Upper lobe of left lung (tissue), 6 donors: ENCODE data around the gene MIPOL1. TPM values are rescaled to one million over a fixed set of nuclear protein-coding genes. Genes with fewer than 3 reads are reported as not detected.
A peak's percentile ranks its signal among the peaks of the same experiment; 100 is the strongest.
"Not testable (repeated sequence)": the region's sequence is repeated elsewhere in the genome, so short reads cannot be mapped to it uniquely, and the experiment has no call there.

Experiments
- ATAC-seq, 2 donors: fragments of 200-7000 bp; cut with Tn5 transposase; one replicate each; pipeline ENCODE4 v1.9.1; 2022; ENCODE audit warnings: mild to moderate bottlenecking in 2 of 2, moderate library complexity in 2 of 2; ENCODE audit not compliant: low FRiP score in 2 of 2
- DNase-seq, 2 donors: peaks; one replicate each; pipeline ENCODE4 v3.0.0-alpha.2; 2019 to 2020
- H3K27ac ChIP-seq, 4 donors: fragments of 200-600 bp; sonication (generic); one replicate each; pipeline ENCODE4 v1.5.1; 2016 to 2019
- H3K27me3 ChIP-seq, 4 donors: fragments of 200-600 bp; sonication (generic); one replicate each; pipeline ENCODE4 v1.5.1; 2017 to 2019
- H3K36me3 ChIP-seq, 4 donors: fragments of 200-600 bp; sonication (generic); one replicate each; pipeline ENCODE4 v1.5.1; 2016 to 2019
- H3K4me1 ChIP-seq, 4 donors: fragments of 200-600 bp; sonication (generic); one replicate each; pipeline ENCODE4 v1.5.1; 2018 to 2019
- H3K4me3 ChIP-seq, 4 donors: fragments of 200-600 bp; sonication (generic); one replicate each; pipeline ENCODE4 v1.5.1; 2017 to 2019; ENCODE audit warnings: mild to moderate bottlenecking in 2 of 4, moderate library complexity in 1 of 4
- H3K9me3 ChIP-seq, 4 donors: fragments of 200-600 bp; sonication (generic); one replicate each; pipeline ENCODE4 v1.5.1; 2018 to 2019
- EP300 ChIP-seq, 4 donors: sonication (generic); formaldehyde crosslinking; IDR thresholded peaks; one replicate each; pipeline ENCODE4 v1.5.1; 2017; ENCODE audit warnings: antibody characterized with exemption in 4 of 4, control low read depth in 2 of 4
- POLR2A ChIP-seq, 4 donors: fragments of 450-650 bp; IDR thresholded peaks; one replicate each; pipeline ENCODE4 v1.5.1; 2016 to 2017; ENCODE audit warnings: antibody characterized with exemption in 4 of 4, mild to moderate bottlenecking in 2 of 4
- POLR2AphosphoS5 ChIP-seq, 2 donors: sonication (generic); formaldehyde crosslinking; IDR thresholded peaks; one replicate each; pipeline ENCODE4 v1.5.1; 2017; ENCODE audit warnings: antibody characterized with exemption in 2 of 2
- WGBS, 2 donors: methylation state at CpG; one replicate each; pipeline ENCODE4 v1.1.5; 2017 to 2018; 5-methylcytosine and 5-hydroxymethylcytosine counted together
- total RNA-seq, 6 donors: library from RNA; depleted of rRNA in 4 of 6; stranded (reverse); fragments of >200 nt in 4 of 6; gene quantifications; one replicate each; pipeline versions ENCODE4 v1.1.0 to v1.2.1, GENCODE V29; 2016 to 2021
- TF ChIP-seq, protein P1 (sequence below), 6 experiments: fragments of 450-650 bp in 4 of 6; fragments of 200-600 bp in 2 of 6; sonication (generic) in 2 of 6; IDR thresholded peaks; one replicate each; pipeline ENCODE4 v1.5.1; 2016 to 2019; ENCODE audit warnings: antibody characterized with exemption in 6 of 6
- donor health status: DM: no; HTN: no; CAD: no; lungs with moderate emphysema.
- donor health status: DM: no; HTN: yes; CAD: no; lungs with severe emphysema.

Gene MIPOL1
- total RNA-seq, 6 donors from 2014 or later = 4.1 to 32.6 (median 8.4) TPM

DNA sequence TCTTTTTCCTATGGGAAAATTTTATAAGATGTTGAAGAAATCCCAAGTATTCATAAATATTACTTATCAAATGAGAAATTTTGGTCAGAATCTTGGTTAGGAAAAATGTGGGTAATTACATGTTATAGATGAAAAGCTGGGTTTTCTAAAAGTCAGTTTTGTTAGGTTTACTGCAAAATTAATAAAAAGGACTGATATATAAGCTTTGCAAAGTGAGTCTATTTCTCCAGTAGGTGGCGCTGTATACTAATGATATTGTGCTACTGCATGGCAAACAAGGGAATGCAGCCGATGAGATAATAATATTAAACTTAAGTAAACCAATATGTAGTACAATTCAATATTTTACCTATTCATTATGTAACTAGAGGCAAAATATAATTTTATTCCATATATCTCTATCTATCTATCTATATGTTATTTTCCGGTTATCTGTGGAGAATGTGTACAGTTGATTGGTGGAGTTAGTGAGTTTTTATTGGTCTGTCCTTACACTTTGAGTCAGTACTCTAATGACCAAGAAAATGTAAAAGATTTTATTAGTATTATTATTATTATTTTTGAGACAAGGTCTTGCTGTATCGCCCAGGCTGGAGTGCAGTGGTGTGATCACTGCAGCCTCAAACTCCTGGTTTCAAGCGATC, 32.9 kb downstream of the MIPOL1 start:
- DNase-seq = no peak
- ATAC-seq = peak in 1 of 2 donors; percentile 67
- Histone ChIP-seq H3K36me3 (no peaks in the 10 kb centered on the region), H3K4me1 (no peaks in the 10 kb centered on the region), H3K27me3 (no peaks in the 10 kb centered on the region), H3K4me3 (no peak overlapping the region), H3K27ac (no peak overlapping the region), H3K9me3 (peaks cover 0 to 1% (median 0%) of the 10 kb centered on the region in 4 donors)
- WGBS, 2 donors = 60% methylated on average over 5 of the region's 5 CpGs
- TF ChIP-seq, protein P1, sequence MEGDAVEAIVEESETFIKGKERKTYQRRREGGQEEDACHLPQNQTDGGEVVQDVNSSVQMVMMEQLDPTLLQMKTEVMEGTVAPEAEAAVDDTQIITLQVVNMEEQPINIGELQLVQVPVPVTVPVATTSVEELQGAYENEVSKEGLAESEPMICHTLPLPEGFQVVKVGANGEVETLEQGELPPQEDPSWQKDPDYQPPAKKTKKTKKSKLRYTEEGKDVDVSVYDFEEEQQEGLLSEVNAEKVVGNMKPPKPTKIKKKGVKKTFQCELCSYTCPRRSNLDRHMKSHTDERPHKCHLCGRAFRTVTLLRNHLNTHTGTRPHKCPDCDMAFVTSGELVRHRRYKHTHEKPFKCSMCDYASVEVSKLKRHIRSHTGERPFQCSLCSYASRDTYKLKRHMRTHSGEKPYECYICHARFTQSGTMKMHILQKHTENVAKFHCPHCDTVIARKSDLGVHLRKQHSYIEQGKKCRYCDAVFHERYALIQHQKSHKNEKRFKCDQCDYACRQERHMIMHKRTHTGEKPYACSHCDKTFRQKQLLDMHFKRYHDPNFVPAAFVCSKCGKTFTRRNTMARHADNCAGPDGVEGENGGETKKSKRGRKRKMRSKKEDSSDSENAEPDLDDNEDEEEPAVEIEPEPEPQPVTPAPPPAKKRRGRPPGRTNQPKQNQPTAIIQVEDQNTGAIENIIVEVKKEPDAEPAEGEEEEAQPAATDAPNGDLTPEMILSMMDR (IDR thresholded peaks at IDR 0.05) = peak; percentile 34 to 69 (median 58)
- no peak for TF ChIP-seq EP300 (IDR thresholded peaks at IDR 0.05)

DNA sequence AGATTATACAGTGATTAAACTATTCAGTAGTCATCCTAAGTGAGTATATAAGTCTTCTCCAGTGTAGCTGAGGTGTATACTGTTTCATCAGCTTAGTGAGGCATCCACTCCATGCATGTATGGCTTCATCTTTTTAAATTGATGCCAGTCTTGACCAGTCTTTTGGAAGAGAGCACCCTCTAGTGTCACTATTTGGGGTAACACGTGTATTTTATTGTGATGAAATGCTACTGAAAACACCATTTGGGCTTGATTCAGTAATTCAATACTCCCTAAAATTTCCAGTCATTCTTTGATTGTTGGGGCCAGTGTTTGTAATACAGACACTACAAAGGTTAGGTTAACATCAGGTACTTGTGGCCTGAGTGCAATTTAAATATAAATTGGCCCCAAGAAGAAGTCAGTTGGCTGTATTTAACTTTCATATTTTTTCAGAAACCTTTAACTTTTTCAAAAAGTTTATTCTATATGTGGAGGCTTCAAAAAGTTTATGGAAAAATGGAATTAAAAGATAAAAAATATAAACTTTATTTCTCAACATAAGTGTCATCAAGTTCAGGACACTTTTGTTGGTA, 35.3 kb downstream of the MIPOL1 start:
- no peak overlapping the region for H3K27ac ChIP-seq
- TF ChIP-seq EP300 (IDR thresholded peaks at IDR 0.05) = no peak
- TF ChIP-seq, protein P1 (IDR thresholded peaks at IDR 0.05) = peak; percentile 19 to 58 (median 45)
- H3K36me3 ChIP-seq = no peaks in the 10 kb centered on the region
- 0% methylated on average over 1 of the region's 1 CpG for WGBS, 2 donors
- H3K4me3 ChIP-seq = no peak overlapping the region
- no peaks in the 10 kb centered on the region for H3K27me3 ChIP-seq
- H3K4me1 ChIP-seq = no peaks in the 10 kb centered on the region
- peak; percentile 57 to 66 for ATAC-seq
- H3K9me3 ChIP-seq = no peaks in the 10 kb centered on the region
- no peak for DNase-seq

DNA sequence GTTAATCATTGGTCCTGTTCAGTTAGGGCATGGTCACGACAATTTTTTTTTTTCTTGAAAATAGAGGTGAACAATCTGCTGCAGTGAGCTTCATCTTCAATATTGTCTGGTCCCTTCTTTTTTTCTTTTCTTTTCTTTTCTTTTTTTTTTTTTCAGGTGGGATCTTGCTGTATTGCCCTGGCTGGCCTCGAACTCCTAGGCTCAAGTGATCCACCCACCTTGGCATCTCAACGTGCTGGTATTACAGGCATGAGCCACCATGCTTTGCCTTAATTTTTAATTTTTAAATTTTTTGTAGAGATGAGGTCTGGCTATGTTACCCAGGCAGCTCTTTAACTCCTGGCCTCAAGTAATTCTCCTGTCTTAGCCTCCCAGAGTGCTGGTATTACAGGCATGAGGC, 36.5 kb downstream of the MIPOL1 start:
- DNase-seq (no peak), ATAC-seq (no peak)
- Histone ChIP-seq H3K4me1 (no peaks in the 10 kb centered on the region), H3K36me3 (no peaks in the 10 kb centered on the region), H3K27ac (no peak overlapping the region), H3K27me3 (no peaks in the 10 kb centered on the region), H3K9me3 (no peaks in the 10 kb centered on the region), H3K4me3 (no peak overlapping the region)
- TF ChIP-seq POLR2A (IDR thresholded peaks at IDR 0.05) (no peak), EP300 (IDR thresholded peaks at IDR 0.05) (no peak), POLR2AphosphoS5 (IDR thresholded peaks at IDR 0.05) (no peak)
- TF ChIP-seq, protein P1 (IDR thresholded peaks at IDR 0.05) = no peak
- WGBS, 2 donors = 95 to 97% methylated on average over 3 of the region's 3 CpGs

DNA sequence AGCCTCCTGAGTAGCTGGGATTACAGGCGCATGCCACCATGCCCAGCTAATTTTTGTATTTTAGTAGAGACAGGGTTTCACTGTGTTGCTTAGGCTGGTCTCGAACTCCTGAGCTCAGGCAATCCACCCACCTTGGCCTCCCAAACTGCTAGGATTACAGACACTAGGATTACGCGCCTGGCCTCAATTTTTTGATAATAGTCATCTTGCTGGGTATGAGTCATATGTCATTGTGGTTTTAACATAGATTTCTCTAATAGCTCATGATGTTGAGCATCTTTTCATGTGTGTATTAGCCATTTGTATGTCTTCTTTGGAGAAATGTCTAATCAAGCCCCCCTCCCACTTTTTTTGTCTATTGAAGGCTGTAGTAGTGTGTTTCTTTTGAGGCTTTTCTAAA, 38.3 kb downstream of the MIPOL1 start:
- not testable (repeated sequence) for H3K4me1 ChIP-seq, H3K36me3 ChIP-seq, DNase-seq, H3K4me3 ChIP-seq, H3K27ac ChIP-seq, ATAC-seq, H3K9me3 ChIP-seq, H3K27me3 ChIP-seq
- 94 to 95% methylated on average over 4 of the region's 4 CpGs for WGBS, 2 donors

DNA sequence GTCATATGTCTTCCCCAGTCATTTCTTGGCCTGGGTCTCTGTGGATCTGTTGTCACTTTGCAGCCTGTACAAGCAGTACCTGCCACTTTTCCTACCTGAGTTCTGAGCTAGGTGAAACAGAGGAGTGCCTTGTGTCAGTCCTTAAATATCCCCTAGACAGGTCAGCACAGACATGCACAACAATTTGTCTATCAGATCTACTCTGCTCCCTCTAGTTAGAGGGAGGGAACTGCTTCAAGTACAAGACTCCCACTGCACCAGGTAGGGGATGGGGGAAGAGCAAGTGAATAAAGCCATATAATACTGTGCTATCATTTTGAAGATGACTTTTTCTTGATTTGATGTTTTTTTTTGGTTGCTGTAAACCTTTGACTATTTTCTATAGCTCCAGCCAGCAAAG, 39.4 kb downstream of the MIPOL1 start:
- DNase-seq = no peak
- Histone ChIP-seq H3K36me3 (no peaks in the 10 kb centered on the region), H3K9me3 (no peaks in the 10 kb centered on the region), H3K27ac (no peak overlapping the region), H3K27me3 (no peaks in the 10 kb centered on the region), H3K4me1 (no peaks in the 10 kb centered on the region), H3K4me3 (no peak overlapping the region)
- TF ChIP-seq POLR2A (IDR thresholded peaks at IDR 0.05) = no peak
- no peak for TF ChIP-seq EP300 (IDR thresholded peaks at IDR 0.05)
- TF ChIP-seq POLR2AphosphoS5 (IDR thresholded peaks at IDR 0.05) = no peak
- TF ChIP-seq, protein P1 (IDR thresholded peaks at IDR 0.05) = no peak
- no peak for ATAC-seq
